Measurements from ENCODE around the gene TBATA.

The TBATA gene

DNA sequence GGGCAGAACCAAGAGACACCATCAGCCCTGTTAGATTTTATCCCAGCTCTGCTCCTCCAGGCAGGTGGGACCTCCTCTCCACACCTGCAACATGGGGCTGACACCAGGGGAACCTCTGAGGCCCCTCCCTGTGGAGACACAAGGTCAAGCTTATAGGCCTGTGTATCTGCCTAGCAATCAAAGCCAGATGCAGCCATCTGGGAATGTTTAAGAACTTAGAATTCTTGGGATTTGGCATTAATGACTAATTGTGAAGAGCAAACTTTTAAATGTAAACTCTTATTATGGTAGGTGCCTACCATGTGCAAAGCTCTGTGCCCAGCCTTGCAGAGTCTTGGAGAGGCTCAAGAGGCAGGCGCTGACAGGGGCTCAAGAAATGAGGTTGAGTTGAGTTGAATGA lies 52.1 kb downstream of the TBATA start:
- no peak for ATAC-seq (replicated peaks)

DNA sequence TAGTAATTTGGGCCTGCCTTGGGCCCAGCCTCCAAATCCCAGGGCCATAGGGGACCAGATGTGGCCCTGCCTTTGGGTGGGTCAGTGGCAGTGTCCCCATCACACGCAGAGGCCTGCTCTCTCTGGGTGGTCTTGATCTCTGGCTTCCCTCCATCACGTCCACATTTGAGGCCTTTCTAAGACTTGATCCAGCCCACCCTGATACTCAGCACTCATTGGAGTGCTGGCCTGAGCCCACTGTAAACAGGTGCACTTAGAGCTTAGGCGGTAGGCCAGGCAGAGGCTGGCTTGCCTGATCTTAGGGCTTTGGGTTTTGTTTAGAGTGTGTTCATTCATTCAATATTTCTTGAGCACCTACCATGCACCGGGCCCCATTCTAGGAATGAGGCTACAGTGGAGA lies 52.6 kb downstream of the TBATA start:
- ATAC-seq (replicated peaks) (no peak), DNase-seq (no peak)
- Mint-ChIP-seq H3K4me1 (ENCODE audit: low read depth in 2 of 2) (peaks cover 0 to 8% of the 10 kb centered on the region in 2 donors), H3K4me3 (no peak overlapping the region), H3K9me3 (no peaks in the 10 kb centered on the region), H3K27me3 (no peaks in the 10 kb centered on the region), H3K36me3 (ENCODE audit: insufficient read depth) (no peaks in the 10 kb centered on the region), H3K27ac (no peak overlapping the region)

More for the DNA sequence above, 52.1 kb downstream of the TBATA start:
- no peaks in the 10 kb centered on the region for H3K36me3 Mint-ChIP-seq (ENCODE audit: insufficient read depth)
- DNase-seq: no peak
- no peaks in the 10 kb centered on the region for H3K27me3 Mint-ChIP-seq
- H3K9me3 Mint-ChIP-seq: no peaks in the 10 kb centered on the region
- H3K4me1 Mint-ChIP-seq (ENCODE audit: low read depth in 2 of 2): peaks cover 0 to 8% of the 10 kb centered on the region in 2 donors
- no peak overlapping the region for H3K4me3 Mint-ChIP-seq
- H3K27ac Mint-ChIP-seq: no peak overlapping the region

DNA sequence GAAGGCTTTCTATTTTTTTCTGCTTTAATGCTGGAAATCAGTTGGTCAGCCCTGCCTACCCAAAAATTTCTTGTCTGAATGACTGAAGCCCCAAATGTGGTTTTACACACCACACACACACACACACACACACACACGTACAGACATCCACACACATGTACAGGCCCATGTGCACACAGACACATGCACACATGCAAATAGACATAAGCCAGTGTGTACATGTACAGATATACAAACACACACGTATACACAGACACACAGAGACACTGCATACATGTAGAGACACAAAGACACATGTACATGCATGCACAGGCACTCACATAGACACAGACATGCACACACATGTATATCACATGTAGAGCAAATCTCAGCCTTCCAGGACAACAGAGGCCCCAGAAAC lies 54.2 kb downstream of the TBATA start:
- no peaks in the 10 kb centered on the region for H3K36me3 Mint-ChIP-seq (ENCODE audit: insufficient read depth)
- H3K27me3 Mint-ChIP-seq: peaks cover 0 to 10% of the 10 kb centered on the region in 2 donors
- no peak for ATAC-seq (replicated peaks)
- peaks cover 0 to 8% of the 10 kb centered on the region in 2 donors for H3K4me1 Mint-ChIP-seq (ENCODE audit: low read depth in 2 of 2)
- no peak overlapping the region for H3K27ac Mint-ChIP-seq
- H3K4me3 Mint-ChIP-seq: no peak overlapping the region
- no peaks in the 10 kb centered on the region for H3K9me3 Mint-ChIP-seq
- no peak for DNase-seq

DNA sequence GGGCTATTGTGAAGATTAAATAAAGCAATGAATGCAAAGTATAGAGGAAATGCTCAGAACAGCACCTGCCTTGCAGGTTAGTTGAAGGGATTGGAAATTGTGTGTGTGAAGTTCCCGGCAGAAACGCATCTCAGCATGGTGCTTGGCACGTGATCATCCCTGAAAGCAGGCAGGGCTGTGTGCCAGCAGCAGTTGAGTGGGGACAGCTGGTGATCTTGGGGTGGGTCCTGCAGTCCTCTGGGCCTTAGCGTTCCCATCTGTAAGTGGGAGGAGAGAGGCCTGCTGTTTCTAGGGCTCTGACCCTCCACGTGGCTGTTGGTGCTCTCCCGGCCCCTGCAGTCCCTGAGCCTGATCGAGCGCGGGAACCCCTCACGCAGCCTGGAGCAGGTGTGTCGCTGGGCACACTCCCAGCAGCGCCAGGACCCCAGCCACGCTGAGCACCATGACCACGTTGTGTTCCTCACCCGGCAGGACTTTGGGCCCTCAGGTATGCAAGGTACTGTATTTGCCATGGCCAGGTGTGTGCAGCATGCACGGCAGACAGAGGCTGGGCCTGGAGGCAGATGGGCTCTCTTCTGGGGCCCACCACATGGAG lies 55.3 kb downstream of the TBATA start:
- Mint-ChIP-seq H3K36me3 (ENCODE audit: insufficient read depth) (no peaks in the 10 kb centered on the region), H3K4me1 (ENCODE audit: low read depth in 2 of 2) (peaks cover 0 to 7% of the 10 kb centered on the region in 2 donors), H3K27me3 (peaks cover 0 to 10% of the 10 kb centered on the region in 2 donors), H3K4me3 (no peak overlapping the region), H3K27ac (peak overlapping the region in 1 of 2 donors; percentile 38), H3K9me3 (no peaks in the 10 kb centered on the region)
- no peak for DNase-seq
- ATAC-seq (replicated peaks): no peak

DNA sequence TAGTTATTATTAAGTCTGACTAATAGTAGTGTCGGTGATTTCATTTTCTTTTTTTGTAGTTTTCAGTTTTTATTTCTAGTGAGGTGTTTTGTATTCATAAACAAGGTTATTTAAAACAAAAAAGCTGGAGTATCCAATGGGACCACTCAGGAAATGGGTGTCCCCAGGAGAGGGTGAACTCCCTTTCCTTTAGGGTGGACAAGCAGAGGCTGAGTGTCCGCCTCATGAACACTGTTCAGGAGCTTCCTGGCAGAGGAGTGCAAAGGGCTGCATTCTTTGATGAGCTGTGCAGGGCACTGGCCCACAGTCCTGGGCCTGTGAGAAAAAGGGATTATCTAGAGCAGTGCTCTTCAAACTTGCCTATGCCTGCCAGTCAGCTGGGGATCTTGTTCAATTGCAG lies 56.8 kb downstream of the TBATA start:
- H3K27me3 Mint-ChIP-seq: peaks cover 0 to 10% of the 10 kb centered on the region in 2 donors
- no peak for ATAC-seq (replicated peaks)
- no peak for DNase-seq
- no peaks in the 10 kb centered on the region for H3K9me3 Mint-ChIP-seq
- H3K4me1 Mint-ChIP-seq (ENCODE audit: low read depth in 2 of 2): peaks cover 0 to 7% of the 10 kb centered on the region in 2 donors
- no peak overlapping the region for H3K4me3 Mint-ChIP-seq
- H3K36me3 Mint-ChIP-seq (ENCODE audit: insufficient read depth): no peaks in the 10 kb centered on the region
- H3K27ac Mint-ChIP-seq: no peak overlapping the region

DNA sequence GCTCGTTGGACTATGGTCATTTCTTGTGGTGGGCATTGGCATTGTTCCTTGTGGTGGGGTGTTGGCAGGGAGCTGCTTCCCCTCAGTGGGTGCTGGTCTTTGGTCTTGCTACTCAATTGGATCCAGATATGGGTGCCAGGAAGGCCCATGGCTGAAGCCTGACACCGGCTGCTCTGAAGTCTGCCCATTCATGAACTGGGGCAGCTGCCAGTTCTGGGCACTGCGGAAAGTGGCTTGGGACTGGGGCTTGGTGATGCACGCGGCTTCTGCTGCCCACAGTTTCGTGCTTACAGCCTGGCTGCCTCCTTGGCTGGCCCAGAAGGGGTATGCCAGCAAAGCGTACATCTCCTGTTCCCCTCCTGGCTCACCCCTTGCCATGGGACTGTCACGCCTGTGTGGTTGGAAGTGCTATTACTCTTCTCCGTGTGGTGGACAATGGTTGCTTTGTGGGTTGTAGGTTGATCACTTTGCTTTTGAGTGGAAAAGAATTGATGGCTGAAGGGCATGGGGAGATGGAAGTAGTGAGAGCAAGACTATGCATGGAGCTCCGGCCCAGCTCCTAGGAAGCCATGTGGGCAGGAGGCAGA lies 58.2 kb downstream of the TBATA start:
- Mint-ChIP-seq H3K9me3 (no peaks in the 10 kb centered on the region), H3K27me3 (peaks cover 0 to 10% of the 10 kb centered on the region in 2 donors), H3K4me3 (no peak overlapping the region), H3K27ac (no peak overlapping the region), H3K4me1 (ENCODE audit: low read depth in 2 of 2) (peaks cover 0 to 3% of the 10 kb centered on the region in 2 donors), H3K36me3 (ENCODE audit: insufficient read depth) (no peaks in the 10 kb centered on the region)
- DNase-seq: no peak
- ATAC-seq (replicated peaks): no peak

DNA sequence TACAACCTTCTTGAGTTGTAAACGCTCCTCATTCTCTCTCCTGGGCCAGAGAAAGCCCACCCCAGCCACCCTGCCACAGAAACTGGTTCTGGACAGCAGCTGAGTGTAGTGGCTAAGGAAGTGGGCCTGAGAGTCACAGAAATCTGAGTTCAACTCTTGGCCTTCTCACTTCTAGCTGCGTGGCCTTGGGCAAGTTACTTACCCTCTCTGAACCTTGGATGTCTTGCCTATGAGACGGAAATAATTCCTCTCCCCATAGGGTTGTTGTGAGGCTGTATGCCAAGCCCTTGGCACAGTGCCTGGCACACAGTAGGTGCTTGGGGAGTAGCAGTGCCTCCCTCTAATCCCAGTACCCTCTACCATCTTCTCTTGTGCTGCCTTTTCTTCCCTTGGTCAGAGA lies 61.4 kb downstream of the TBATA start:
- peaks cover 0 to 1% of the 10 kb centered on the region in 2 donors for H3K4me1 Mint-ChIP-seq (ENCODE audit: low read depth in 2 of 2)
- H3K9me3 Mint-ChIP-seq: no peaks in the 10 kb centered on the region
- H3K36me3 Mint-ChIP-seq (ENCODE audit: insufficient read depth): no peaks in the 10 kb centered on the region
- no peak overlapping the region for H3K27ac Mint-ChIP-seq
- no peak overlapping the region for H3K4me3 Mint-ChIP-seq
- no peak for ATAC-seq (replicated peaks)
- DNase-seq: no peak
- H3K27me3 Mint-ChIP-seq: peaks cover 0 to 10% of the 10 kb centered on the region in 2 donors

DNA sequence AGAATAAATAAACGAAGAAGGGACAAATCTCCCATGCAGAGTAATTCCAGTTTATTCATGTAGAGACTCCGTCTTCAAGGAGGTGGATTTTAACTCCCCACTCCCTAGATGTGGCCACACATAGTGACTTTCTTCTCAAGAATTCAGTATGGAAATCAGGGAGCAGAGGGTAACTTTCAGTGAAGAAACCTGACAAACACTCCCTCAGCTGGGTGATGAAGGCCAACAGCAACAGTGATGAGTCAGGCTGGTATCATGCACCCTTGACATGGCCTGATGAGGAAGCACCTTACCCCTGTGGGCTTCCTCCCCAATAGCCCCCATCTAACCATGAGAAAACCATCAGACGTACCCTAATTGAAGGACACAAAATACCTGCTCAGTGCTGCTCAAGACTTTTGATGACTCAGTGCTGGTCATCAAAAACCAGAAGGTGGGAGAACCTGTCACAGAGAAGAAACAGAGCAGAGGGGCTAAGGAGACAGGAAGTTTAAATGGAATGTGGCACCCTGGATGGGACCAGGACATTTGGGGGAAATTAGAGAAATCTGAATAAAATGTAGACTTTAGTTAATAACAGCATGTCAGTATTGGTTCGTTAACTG lies 62.3 kb downstream of the TBATA start:
- Mint-ChIP-seq H3K36me3 (ENCODE audit: insufficient read depth) (no peaks in the 10 kb centered on the region), H3K9me3 (no peaks in the 10 kb centered on the region), H3K27ac (peak overlapping the region in 1 of 2 donors; percentile 5), H3K27me3 (peaks cover 0 to 10% of the 10 kb centered on the region in 2 donors), H3K4me3 (no peak overlapping the region), H3K4me1 (ENCODE audit: low read depth in 2 of 2) (peaks cover 0 to 1% of the 10 kb centered on the region in 2 donors)
- no peak for DNase-seq
- ATAC-seq (replicated peaks): no peak
